IPS-20b (cell line): Measurements from ENCODE around the gene KCNK2.
A peak's percentile ranks its signal among the peaks of the same experiment; 100 is the strongest.

Source experiments
- H3K27ac ChIP-seq: one replicate; pipeline ENCODE4 v1.5.1; 2013; ENCODE audit warnings: low read length
- H3K27me3 ChIP-seq: 2 replicates; pipeline ENCODE4 v1.6.1; 2013; ENCODE audit warnings: mild to moderate bottlenecking, low read length, inconsistent platforms; ENCODE audit not compliant: insufficient read depth
- H3K36me3 ChIP-seq: 2 replicates; pipeline ENCODE4 v1.6.1; 2013; ENCODE audit warnings: low read depth, mild to moderate bottlenecking, inconsistent platforms, low read length, moderate library complexity; ENCODE audit not compliant: insufficient read depth
- H3K4me1 ChIP-seq: 2 replicates; pipeline ENCODE4 v1.6.1; 2013; ENCODE audit warnings: mild to moderate bottlenecking, control low read depth, inconsistent platforms, low read length, moderate library complexity; ENCODE audit not compliant: insufficient read depth
- H3K4me3 ChIP-seq: 2 replicates; pipeline ENCODE4 v1.5.1; 2013; ENCODE audit warnings: mild to moderate bottlenecking, low read length, inconsistent platforms
- H3K9ac ChIP-seq: 2 replicates; pipeline ENCODE4 v1.6.1; 2013; ENCODE audit warnings: low read depth, mild to moderate bottlenecking, inconsistent platforms, low read length, moderate library complexity
- H3K9me3 ChIP-seq: 2 replicates; pipeline ENCODE4 v1.6.1; 2013; ENCODE audit warnings: mild to moderate bottlenecking, low read depth, low read length, inconsistent platforms; ENCODE audit not compliant: insufficient read depth

KCNK2 gene

DNA sequence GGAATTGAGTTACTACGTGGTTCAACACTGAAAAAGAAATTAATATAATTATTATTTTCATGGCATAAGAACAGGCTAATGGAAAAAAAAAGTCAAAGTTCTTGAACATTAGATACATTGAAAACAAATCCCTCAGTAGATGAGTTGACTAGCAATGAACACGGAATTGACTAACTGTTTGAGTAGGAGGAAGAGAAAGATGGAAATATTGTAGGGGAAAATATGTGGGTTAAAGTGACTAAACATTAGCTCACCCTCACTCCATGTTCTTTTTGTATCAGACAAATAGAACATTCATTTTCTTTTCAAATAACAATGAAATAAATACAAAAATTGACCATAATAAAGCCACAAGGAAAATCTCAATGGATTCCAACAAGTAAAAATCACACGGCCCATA lies 84.3 kb downstream of the KCNK2 start:
- Histone ChIP-seq H3K9ac (no peak overlapping the region), H3K4me3 (no peak overlapping the region), H3K4me1 (no peaks in the 10 kb centered on the region), H3K36me3 (no peaks in the 10 kb centered on the region), H3K9me3 (no peaks in the 10 kb centered on the region), H3K27me3 (no peaks in the 10 kb centered on the region), H3K27ac (no peak overlapping the region)

DNA sequence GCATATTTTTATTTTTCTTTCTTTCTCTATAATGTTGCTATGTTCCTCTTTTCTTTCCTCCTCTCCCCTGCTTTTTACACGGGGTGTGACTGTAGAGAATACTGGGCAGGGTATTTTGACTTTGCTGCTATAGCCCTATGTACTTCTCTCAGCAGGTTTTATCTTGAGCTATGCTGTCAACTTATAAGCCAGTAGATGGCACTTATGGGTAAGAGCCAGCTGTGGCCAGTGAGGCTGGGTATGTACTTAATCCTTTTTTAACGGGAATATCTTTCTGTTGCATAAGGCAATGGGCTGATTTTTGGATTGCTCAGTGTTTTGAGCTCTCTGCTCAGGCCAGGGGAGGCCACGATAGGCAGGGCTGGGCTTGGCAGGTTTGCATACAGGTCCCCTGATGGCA lies 99.0 kb downstream of the KCNK2 start:
- H3K27me3 ChIP-seq, result no peaks in the 10 kb centered on the region
- peaks cover 13% of the 10 kb centered on the region; the same call in 1 of the 2 replicates for H3K9me3 ChIP-seq
- no peaks in the 10 kb centered on the region for H3K4me1 ChIP-seq
- H3K36me3 ChIP-seq, result no peaks in the 10 kb centered on the region
- no peak overlapping the region for H3K9ac ChIP-seq
- no peak overlapping the region for H3K4me3 ChIP-seq
- no peak overlapping the region for H3K27ac ChIP-seq

DNA sequence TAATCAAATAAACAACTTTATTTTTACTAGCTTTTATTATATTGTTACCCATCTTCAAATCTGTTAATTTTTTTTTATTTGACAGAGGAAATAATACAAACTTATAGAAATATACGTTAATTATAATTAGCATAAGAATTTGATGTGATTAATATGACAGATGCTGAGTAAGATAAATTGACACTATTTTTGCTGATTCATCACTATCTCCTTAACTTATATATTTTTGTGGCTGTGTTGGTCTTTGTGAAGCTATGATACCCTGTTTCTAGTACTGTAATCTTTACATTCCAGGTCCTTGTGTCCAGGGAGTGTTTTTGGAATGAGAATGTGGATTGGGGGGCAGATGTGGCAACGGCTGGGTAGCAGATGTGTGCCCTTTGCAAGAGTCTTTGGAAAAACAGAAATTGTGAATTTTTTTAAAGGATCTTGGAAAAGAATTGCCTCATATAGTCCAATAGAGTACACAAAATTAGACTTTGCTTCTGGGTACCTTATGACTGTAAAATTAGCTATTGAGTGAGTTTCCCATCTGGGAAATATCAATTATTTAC lies 102.6 kb downstream of the KCNK2 start:
- Histone ChIP-seq H3K9ac (no peak overlapping the region), H3K27ac (no peak overlapping the region), H3K4me3 (no peak overlapping the region), H3K27me3 (no peaks in the 10 kb centered on the region), H3K4me1 (no peaks in the 10 kb centered on the region), H3K9me3 (peaks cover 13% of the 10 kb centered on the region; the same call in 1 of the 2 replicates), H3K36me3 (no peaks in the 10 kb centered on the region)

DNA sequence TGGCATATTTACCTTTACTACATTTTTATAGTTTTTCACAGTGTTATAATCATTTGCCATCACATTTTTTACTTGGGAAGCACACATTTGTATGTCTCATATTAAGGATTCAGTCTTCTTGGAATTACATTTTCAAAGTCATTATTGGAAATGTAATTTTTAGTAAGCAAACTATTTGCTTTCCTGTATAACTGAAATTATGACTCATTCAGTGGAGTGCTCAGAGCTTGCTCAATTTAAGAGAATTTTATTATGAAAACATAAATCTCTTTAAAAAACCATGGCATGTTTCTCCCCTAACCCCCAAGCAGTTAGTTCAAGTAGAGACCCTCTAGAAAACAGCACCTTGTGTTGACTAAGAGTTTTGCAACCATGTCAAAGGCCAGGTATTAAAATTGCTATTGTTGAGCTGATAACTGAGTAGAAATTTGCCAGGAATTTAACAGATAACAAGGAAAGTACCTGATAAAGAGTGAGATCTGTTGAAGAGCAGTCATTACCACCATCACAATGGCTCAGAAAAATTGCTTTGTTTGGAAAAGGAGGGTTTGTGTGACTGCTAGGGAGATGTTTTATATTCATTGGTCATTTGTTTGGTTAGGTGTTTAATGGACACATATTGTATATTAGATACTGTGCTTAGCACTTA lies 105.9 kb downstream of the KCNK2 start:
- H3K4me3 ChIP-seq, result no peak overlapping the region
- no peak overlapping the region for H3K27ac ChIP-seq
- H3K4me1 ChIP-seq, result no peaks in the 10 kb centered on the region
- no peaks in the 10 kb centered on the region for H3K9me3 ChIP-seq
- no peaks in the 10 kb centered on the region for H3K27me3 ChIP-seq
- no peak overlapping the region for H3K9ac ChIP-seq
- H3K36me3 ChIP-seq, result no peaks in the 10 kb centered on the region

DNA sequence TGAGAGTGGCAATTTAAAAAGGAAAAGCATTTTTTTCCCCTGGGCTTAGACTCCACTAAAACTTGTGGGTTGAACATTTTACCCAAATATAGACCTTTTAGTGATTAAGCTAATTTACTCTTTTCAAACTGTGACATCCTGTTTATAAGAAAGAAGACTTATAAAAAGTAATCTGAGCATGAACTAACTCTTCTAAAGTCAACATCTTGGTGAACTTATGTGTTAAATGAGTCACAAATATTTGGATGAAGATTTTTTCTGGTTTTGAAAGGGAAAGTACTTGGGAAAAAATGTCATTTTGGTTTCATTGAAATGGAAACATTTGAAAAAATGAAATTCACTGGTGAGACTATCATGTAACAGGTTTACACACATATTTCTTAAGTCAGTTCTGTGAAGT lies 109.8 kb downstream of the KCNK2 start:
- Histone ChIP-seq H3K4me3 (no peak overlapping the region), H3K36me3 (no peaks in the 10 kb centered on the region), H3K9me3 (no peaks in the 10 kb centered on the region), H3K27me3 (no peaks in the 10 kb centered on the region), H3K9ac (no peak overlapping the region), H3K4me1 (no peaks in the 10 kb centered on the region), H3K27ac (no peak overlapping the region)

DNA sequence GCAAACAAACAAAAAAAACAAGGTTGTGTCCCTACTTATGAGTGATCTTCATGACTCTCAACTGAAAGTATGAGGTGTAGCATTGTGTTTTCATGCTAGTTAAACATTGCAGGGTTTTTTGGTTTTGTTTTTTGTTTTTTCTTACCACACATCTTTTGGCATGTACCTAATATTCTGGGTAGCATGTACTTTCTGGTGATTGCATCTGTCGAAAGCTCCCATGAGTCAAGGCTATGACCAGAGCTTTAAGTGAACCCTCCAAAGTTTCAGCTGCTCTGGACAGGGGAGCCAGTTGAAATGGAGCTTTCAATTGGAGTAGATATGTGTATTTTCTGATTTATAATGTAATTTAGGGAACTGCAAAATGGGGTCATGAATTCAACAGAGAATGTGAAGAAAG lies 115.5 kb downstream of the KCNK2 start:
- no peaks in the 10 kb centered on the region for H3K36me3 ChIP-seq
- no peak overlapping the region for H3K9ac ChIP-seq
- no peak overlapping the region for H3K27ac ChIP-seq
- H3K4me1 ChIP-seq, result peaks cover 30% of the 10 kb centered on the region
- H3K9me3 ChIP-seq, result no peaks in the 10 kb centered on the region
- H3K4me3 ChIP-seq, result no peak overlapping the region
- no peaks in the 10 kb centered on the region for H3K27me3 ChIP-seq

DNA sequence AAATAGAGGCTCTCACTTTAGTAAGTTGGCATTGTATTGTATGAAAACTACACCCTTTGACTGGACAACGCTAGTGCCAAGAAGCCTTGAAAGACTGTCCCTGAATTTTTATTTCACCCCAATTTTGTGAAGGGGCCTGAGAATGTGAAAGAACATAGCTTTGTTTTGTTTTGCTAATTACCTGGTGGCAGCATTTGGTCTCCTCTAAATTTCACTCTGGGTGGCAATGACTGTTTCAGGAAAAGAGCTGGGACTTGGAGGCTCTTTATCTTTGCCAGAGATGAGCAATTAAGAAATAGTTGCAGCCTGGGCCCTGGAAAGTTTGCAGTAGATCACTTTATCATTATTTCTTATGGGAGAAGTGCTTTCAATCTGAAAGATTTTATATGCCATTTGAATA lies 117.6 kb downstream of the KCNK2 start:
- H3K9ac ChIP-seq, result no peak overlapping the region
- H3K27ac ChIP-seq, result peak overlapping the region; percentile 2
- no peaks in the 10 kb centered on the region for H3K27me3 ChIP-seq
- no peaks in the 10 kb centered on the region for H3K36me3 ChIP-seq
- no peaks in the 10 kb centered on the region for H3K9me3 ChIP-seq
- H3K4me1 ChIP-seq, result peaks cover 30% of the 10 kb centered on the region
- H3K4me3 ChIP-seq, result peak overlapping the region; percentile 26; the same call in 1 of the 2 replicates

DNA sequence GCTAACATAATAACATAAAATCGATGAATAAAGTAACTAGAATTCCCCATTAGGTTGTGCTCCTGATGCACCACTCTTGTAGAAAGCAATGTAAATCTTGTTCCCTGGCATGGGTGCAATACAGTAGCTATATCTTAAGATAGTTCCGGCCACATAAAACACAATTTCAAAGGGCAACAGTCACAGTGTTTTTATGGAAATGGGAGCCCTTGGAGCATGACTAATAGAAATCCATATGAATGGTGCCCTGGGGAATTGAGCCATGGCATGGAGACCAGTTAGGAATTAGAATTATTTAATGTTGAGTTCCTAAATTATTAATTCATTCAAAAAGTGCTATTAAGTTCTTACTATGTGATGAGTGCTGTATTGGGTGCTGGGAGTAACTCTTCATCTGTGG lies 118.7 kb downstream of the KCNK2 start:
- Histone ChIP-seq H3K9me3 (no peaks in the 10 kb centered on the region), H3K36me3 (no peaks in the 10 kb centered on the region), H3K4me3 (no peak overlapping the region), H3K27ac (no peak overlapping the region), H3K9ac (no peak overlapping the region), H3K4me1 (peaks cover 30% of the 10 kb centered on the region), H3K27me3 (no peaks in the 10 kb centered on the region)

DNA sequence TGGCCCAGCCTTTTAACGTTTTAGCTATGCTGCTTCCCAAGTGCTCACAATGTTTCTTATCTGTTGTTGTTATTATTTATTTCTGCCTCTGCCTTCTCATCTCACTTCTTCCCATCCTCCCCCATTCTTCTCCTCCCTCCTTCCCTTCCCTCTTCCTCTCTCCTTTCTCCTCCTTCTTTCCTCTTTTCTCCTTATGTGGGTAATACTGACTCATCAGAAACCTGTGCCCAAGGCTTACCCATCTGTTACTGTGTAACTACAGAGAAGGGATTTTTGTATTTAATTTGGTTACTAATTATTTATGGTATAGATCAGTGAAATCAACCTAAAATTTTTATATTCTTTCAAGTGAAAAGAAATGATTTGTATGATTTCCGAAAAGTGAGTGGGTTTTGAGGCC lies 120.3 kb downstream of the KCNK2 start:
- Histone ChIP-seq H3K9me3 (no peaks in the 10 kb centered on the region), H3K4me1 (peaks cover 30% of the 10 kb centered on the region), H3K4me3 (no peak overlapping the region), H3K36me3 (no peaks in the 10 kb centered on the region), H3K27ac (no peak overlapping the region), H3K9ac (no peak overlapping the region), H3K27me3 (no peaks in the 10 kb centered on the region)

DNA sequence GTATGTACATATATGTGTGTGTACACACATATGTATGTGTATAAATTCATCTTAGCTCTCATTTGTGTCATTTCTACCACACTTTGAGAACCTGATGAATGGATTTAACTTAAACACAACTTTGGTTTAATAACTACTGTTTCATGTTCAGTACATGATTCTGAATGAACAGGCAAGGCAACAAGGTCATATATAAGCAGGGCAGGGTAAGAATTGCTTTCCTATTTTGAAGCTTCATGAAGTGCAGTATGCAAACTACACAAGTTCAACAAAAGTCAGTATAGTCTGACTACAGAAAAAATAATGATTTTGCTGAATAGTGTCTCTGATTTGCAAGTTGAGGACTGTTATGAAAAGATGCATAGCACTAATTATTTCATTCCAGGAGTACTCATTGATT lies 127.6 kb downstream of the KCNK2 start:
- Histone ChIP-seq H3K27me3 (no peaks in the 10 kb centered on the region), H3K27ac (no peak overlapping the region), H3K36me3 (no peaks in the 10 kb centered on the region), H3K4me1 (peaks cover 4% of the 10 kb centered on the region; the same call in 1 of the 2 replicates), H3K4me3 (no peak overlapping the region), H3K9me3 (no peaks in the 10 kb centered on the region), H3K9ac (no peak overlapping the region)

DNA sequence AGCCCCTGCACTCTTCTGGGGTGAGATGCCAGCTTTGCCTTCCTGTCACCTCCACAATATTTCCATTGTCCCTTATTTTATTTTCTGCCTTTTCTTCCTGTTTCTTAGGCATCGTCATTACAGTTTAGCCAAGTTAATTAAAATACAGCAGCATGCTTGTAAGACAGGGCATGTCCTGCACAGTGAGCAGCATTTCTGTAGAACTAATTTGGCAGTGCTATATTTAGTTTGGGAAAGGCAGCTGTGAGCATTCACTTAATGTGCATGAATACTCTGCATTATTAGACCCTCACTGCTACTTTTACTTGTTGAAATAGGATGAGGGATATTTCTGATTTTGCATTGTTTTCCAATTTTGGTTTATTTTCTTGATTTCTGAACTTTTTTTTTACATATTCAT lies 133.3 kb downstream of the KCNK2 start:
- Histone ChIP-seq H3K9me3 (no peaks in the 10 kb centered on the region), H3K27ac (no peak overlapping the region), H3K36me3 (no peaks in the 10 kb centered on the region), H3K4me1 (peaks cover 8% of the 10 kb centered on the region; the same call in 1 of the 2 replicates), H3K27me3 (no peaks in the 10 kb centered on the region), H3K4me3 (no peak overlapping the region), H3K9ac (no peak overlapping the region)

DNA sequence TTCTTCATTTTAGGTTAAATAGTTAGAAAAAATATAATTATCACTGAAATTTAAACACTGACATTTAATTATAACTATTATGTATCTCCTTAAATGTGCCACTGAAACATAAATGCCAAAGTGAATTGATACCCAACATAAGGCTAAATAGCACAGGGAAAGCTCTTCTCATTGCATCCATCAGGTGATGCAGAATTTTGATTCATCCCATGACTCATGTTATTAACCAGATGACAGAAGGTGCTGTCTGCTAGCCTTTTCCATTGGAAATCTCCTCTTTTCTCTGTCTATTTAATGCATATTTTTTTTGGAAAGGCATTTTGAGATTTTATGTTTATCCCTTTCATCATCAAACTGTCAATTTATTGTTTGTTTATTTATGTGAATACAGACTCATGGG lies 136.8 kb downstream of the KCNK2 start:
- Histone ChIP-seq H3K4me3 (no peak overlapping the region), H3K4me1 (peaks cover 8% of the 10 kb centered on the region; the same call in 1 of the 2 replicates), H3K9me3 (no peaks in the 10 kb centered on the region), H3K36me3 (no peaks in the 10 kb centered on the region), H3K27me3 (no peaks in the 10 kb centered on the region), H3K27ac (no peak overlapping the region), H3K9ac (no peak overlapping the region)
